DMS79 (cell line): ENCODE measurements around the gene YBX2.

Experiments
- DNase-seq: peaks from one replicate; lab custom pipeline; 2025; lab: John Stamatoyannopoulos, UW

YBX2 gene

GRCh38 chr17:7296189-7296861 lies 1.9 kb upstream of the YBX2 start:
- DNase-seq: peak; percentile 29

GRCh38 chr17:7295230-7296180 lies 1.1 kb upstream of the YBX2 start:
- DNase-seq: peak; percentile 32

- DNase-seq: no peak
These were observed 424 bp downstream of the YBX2 start for GRCh38 chr17:7293816-7294613.

- no peak for DNase-seq
These were observed 1.3 kb downstream of the YBX2 start for GRCh38 chr17:7293159-7293558.

- no peak for DNase-seq
These were observed 1.7 kb downstream of the YBX2 start for GRCh38 chr17:7292729-7293128.

GRCh38 chr17:7292194-7292593 lies 2.2 kb downstream of the YBX2 start:
- no peak for DNase-seq

GRCh38 chr17:7290685-7291084 lies 3.8 kb downstream of the YBX2 start:
- DNase-seq: no peak

GRCh38 chr17:7290166-7290565 lies 4.3 kb downstream of the YBX2 start:
- no peak for DNase-seq

GRCh38 chr17:7289256-7290032 lies 5.0 kb downstream of the YBX2 start:
- DNase-seq: no peak

- no peak for DNase-seq
These were observed 8.8 kb downstream of the YBX2 start for GRCh38 chr17:7285679-7286078.

GRCh38 chr17:7284911-7285310 lies 9.5 kb downstream of the YBX2 start:
- DNase-seq: no peak

GRCh38 chr17:7283471-7284216 lies 10.8 kb downstream of the YBX2 start:
- DNase-seq: no peak

- no peak for DNase-seq
These were observed 11.6 kb downstream of the YBX2 start for GRCh38 chr17:7282752-7283321.

GRCh38 chr17:7281953-7282751 lies 12.3 kb downstream of the YBX2 start:
- DNase-seq: no peak

GRCh38 chr17:7281074-7281952 lies 13.1 kb downstream of the YBX2 start, which contains the start of gene SLC2A4:
TSS of gene SLC2A4 (plus strand) at chr17:7281718. CDS start at chr17:7281935, 217 bp downstream.
- DNase-seq: peak; percentile 58

GRCh38 chr17:7280519-7281073 lies 13.8 kb downstream of the YBX2 start:
- peak; percentile 63 for DNase-seq

GRCh38 chr17:7279448-7279847 lies 15.0 kb downstream of the YBX2 start:
- no peak for DNase-seq

- no peak for DNase-seq
These were observed 27.7 kb downstream of the YBX2 start for GRCh38 chr17:7266784-7267183.

GRCh38 chr17:7263801-7264078 lies 30.7 kb downstream of the YBX2 start:
- DNase-seq: no peak
